ENCODE results near the gene OR4D6.
"Not testable (repeated sequence)": the region's sequence is repeated elsewhere in the genome, so short reads cannot be mapped to it uniquely, and the experiment has no call there.

Gene OR4D6

GRCh38 chr11:59456661-59457060, at the start of gene OR4D6:
TSS of gene OR4D6 (plus strand) at chr11:59456961. CDS start at chr11:59456961, 0 bp downstream.
- H3K27me3 Mint-ChIP-seq (ENCODE audit: low read depth): no peaks in the 10 kb centered on the region
- H3K36me3 Mint-ChIP-seq (ENCODE audit: low read depth): no peaks in the 10 kb centered on the region
- H3K4me1 Mint-ChIP-seq (ENCODE audit: low read depth): no peaks in the 10 kb centered on the region
- H3K4me3 Mint-ChIP-seq: no peak within 1 kb of the TSS
- H3K27ac Mint-ChIP-seq: no peak within 1 kb of the TSS
- no peaks in the 10 kb centered on the region for H3K9me3 Mint-ChIP-seq

DNA sequence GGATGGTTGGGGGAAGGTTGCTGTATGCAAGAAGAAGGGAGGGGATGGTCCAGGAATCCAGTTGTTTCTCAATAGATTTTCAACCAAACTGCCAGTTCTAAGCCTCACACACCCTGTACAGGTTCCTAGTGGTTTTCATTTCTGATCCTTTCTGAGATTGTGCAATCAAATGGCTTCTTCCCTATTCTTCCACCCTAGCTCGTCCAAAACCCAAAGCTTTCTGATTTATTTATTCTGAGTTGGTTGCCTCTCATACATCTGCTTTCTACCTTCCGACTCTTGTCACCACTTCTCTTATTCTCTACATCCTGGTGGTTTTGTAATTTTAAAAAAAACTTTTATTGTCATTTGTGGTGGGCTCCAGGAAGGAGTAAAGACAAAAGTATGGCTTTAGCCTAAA, 43.1 kb upstream of the OR4D6 start:
- H3K4me3 Mint-ChIP-seq: no peak overlapping the region
- H3K9me3 Mint-ChIP-seq: peaks cover 12% of the 10 kb centered on the region
- peaks cover 15% of the 10 kb centered on the region for H3K27me3 Mint-ChIP-seq (ENCODE audit: low read depth)
- H3K36me3 Mint-ChIP-seq (ENCODE audit: low read depth): no peaks in the 10 kb centered on the region
- H3K27ac Mint-ChIP-seq: no peak overlapping the region
- H3K4me1 Mint-ChIP-seq (ENCODE audit: low read depth): no peaks in the 10 kb centered on the region

DNA sequence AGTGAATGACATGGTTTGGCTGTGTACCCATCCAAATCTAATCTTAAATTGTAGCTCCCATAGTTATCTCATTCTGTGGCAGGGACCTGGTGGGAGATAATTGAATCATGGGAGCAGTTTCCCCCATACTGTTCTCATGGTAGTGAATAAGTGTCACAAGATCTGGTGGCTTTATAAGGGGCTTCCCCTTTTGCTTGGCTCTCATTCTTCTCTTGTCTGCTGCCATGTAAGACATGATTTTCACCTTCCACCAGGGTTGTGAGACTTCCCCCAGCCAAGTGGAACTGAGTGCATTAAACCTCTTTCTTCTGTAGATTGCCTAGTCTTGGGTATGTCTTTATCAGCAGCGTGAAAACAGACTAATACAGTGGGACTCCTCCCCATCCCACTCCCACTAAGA, 41.6 kb upstream of the OR4D6 start:
- H3K36me3 Mint-ChIP-seq (ENCODE audit: low read depth): no peaks in the 10 kb centered on the region
- H3K27ac Mint-ChIP-seq: no peak overlapping the region
- H3K4me3 Mint-ChIP-seq: no peak overlapping the region
- peaks cover 8% of the 10 kb centered on the region for H3K9me3 Mint-ChIP-seq
- H3K27me3 Mint-ChIP-seq (ENCODE audit: low read depth): peaks cover 15% of the 10 kb centered on the region
- no peaks in the 10 kb centered on the region for H3K4me1 Mint-ChIP-seq (ENCODE audit: low read depth)

DNA sequence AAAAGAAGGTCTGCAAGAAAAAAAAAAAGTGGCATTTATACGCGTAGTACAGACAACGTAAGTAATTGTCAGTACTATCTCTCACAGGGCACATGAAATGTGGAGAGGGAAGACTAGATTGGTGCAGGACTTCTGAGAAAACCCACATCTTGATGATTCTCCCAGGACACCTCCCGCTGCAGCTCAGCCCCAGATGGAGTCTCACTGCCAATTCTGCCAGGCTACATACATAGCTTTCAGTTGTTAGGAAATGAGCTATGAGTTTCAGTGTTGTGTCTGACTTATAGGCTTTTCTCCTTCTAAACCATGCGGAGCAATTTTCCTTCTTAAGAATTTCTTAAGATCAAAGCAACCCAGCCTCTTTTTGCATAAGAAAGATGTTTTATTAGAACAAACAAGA, 40.1 kb upstream of the OR4D6 start:
- H3K9me3 Mint-ChIP-seq: no peaks in the 10 kb centered on the region
- no peaks in the 10 kb centered on the region for H3K36me3 Mint-ChIP-seq (ENCODE audit: low read depth)
- peaks cover 15% of the 10 kb centered on the region for H3K27me3 Mint-ChIP-seq (ENCODE audit: low read depth)
- H3K4me1 Mint-ChIP-seq (ENCODE audit: low read depth): no peaks in the 10 kb centered on the region
- no peak overlapping the region for H3K4me3 Mint-ChIP-seq
- H3K27ac Mint-ChIP-seq: no peak overlapping the region

DNA sequence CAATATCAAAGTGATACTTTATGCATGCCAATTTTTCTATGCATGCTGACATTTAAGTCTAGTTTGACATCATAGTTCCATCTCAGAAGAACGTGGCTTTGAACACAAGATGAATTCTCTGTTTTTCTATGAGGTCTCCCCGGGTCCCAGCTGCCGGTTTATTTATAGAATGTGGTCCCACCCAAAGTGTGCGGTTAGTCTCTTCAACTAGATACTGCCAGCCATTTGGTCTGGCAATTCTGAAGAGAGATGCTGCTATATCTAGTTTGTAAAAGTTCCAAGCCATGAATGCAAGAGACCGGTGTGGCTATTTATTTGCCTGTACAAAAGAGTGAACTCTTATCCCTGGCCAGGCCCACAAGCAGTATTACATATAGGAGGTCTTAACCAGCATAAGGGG, 39.7 kb upstream of the OR4D6 start:
- H3K27me3 Mint-ChIP-seq (ENCODE audit: low read depth): peaks cover 15% of the 10 kb centered on the region
- no peak overlapping the region for H3K4me3 Mint-ChIP-seq
- H3K27ac Mint-ChIP-seq: no peak overlapping the region
- H3K4me1 Mint-ChIP-seq (ENCODE audit: low read depth): no peaks in the 10 kb centered on the region
- H3K36me3 Mint-ChIP-seq (ENCODE audit: low read depth): no peaks in the 10 kb centered on the region
- no peaks in the 10 kb centered on the region for H3K9me3 Mint-ChIP-seq

- Mint-ChIP-seq H3K27me3 (ENCODE audit: low read depth) (peaks cover 15% of the 10 kb centered on the region), H3K27ac (no peak overlapping the region), H3K4me1 (ENCODE audit: low read depth) (peaks cover 3% of the 10 kb centered on the region), H3K36me3 (ENCODE audit: low read depth) (no peaks in the 10 kb centered on the region), H3K4me3 (no peak overlapping the region), H3K9me3 (no peaks in the 10 kb centered on the region)
Measured at GRCh38 chr11:59418156-59418555, 38.6 kb upstream of the OR4D6 start.

- Mint-ChIP-seq H3K9me3 (no peaks in the 10 kb centered on the region), H3K4me3 (no peak overlapping the region), H3K4me1 (ENCODE audit: low read depth) (peaks cover 3% of the 10 kb centered on the region), H3K36me3 (ENCODE audit: low read depth) (no peaks in the 10 kb centered on the region), H3K27me3 (ENCODE audit: low read depth) (peaks cover 7% of the 10 kb centered on the region), H3K27ac (no peak overlapping the region)
Measured at GRCh38 chr11:59423835-59424234, 32.9 kb upstream of the OR4D6 start.

GRCh38 chr11:59425131-59425530, 31.6 kb upstream of the OR4D6 start:
- no peak overlapping the region for H3K27ac Mint-ChIP-seq

DNA sequence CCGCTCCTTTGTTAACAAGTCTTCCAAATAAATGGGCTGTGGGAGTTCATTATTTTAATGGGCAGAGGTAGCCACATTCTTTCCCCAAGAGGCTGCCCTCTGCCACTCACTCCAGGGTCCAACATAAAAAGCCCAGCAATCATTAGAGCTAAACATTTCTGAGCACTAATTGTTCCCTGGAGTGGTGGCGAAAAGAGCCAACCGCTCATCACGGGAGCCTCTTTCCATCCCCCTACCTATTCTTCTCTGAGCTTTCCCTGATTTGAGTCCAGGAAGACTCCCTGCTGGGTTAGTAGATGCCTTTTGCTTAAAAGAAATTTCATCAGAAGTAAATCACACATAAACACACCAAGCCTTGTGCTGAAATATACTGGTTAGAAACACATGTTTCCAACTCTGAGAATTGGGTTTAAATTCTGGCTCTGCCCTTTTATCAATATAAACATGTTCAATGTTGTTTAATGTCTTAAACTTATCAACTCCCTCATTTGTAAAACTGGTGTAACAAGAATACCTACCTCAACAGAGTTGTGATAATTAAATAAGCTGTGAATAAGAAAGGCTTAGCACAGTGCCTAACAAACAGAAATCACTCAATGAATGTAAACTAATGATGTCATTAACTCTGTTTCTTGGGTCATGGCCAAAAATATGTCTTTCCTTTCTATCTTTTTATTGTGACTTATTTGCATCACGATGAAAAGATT, 30.2 kb upstream of the OR4D6 start, which contains the start of gene OR5A2:
Gene OR5A2, minus strand, starts transcription at position 53 of the 707 bp plus-strand sequence. CDS start 3,460 bp downstream, outside the sequence.
- peaks cover 11% of the 10 kb centered on the region for H3K27me3 Mint-ChIP-seq (ENCODE audit: low read depth)
- H3K9me3 Mint-ChIP-seq: no peaks in the 10 kb centered on the region
- H3K27ac Mint-ChIP-seq: no peak within 1 kb of the TSS
- H3K36me3 Mint-ChIP-seq (ENCODE audit: low read depth): no peaks in the 10 kb centered on the region
- no peak within 1 kb of the TSS for H3K4me3 Mint-ChIP-seq
- H3K4me1 Mint-ChIP-seq (ENCODE audit: low read depth): peaks cover 3% of the 10 kb centered on the region

More at GRCh38 chr11:59425131-59425530, 31.6 kb upstream of the OR4D6 start:
- Mint-ChIP-seq H3K27me3 (ENCODE audit: low read depth) (peaks cover 10% of the 10 kb centered on the region), H3K4me1 (ENCODE audit: low read depth) (peaks cover 3% of the 10 kb centered on the region), H3K36me3 (ENCODE audit: low read depth) (no peaks in the 10 kb centered on the region), H3K4me3 (no peak overlapping the region), H3K9me3 (no peaks in the 10 kb centered on the region)

GRCh38 chr11:59427068-59427382, 29.7 kb upstream of the OR4D6 start:
- Mint-ChIP-seq H3K4me1 (ENCODE audit: low read depth) (peaks cover 3% of the 10 kb centered on the region), H3K9me3 (no peaks in the 10 kb centered on the region), H3K4me3 (no peak overlapping the region), H3K36me3 (ENCODE audit: low read depth) (no peaks in the 10 kb centered on the region), H3K27me3 (ENCODE audit: low read depth) (peaks cover 14% of the 10 kb centered on the region), H3K27ac (no peak overlapping the region)

- H3K27ac Mint-ChIP-seq: no peak overlapping the region
- no peak overlapping the region for H3K4me3 Mint-ChIP-seq
- no peaks in the 10 kb centered on the region for H3K9me3 Mint-ChIP-seq
- peaks cover 23% of the 10 kb centered on the region for H3K27me3 Mint-ChIP-seq (ENCODE audit: low read depth)
- no peaks in the 10 kb centered on the region for H3K36me3 Mint-ChIP-seq (ENCODE audit: low read depth)
- no peaks in the 10 kb centered on the region for H3K4me1 Mint-ChIP-seq (ENCODE audit: low read depth)
Measured at GRCh38 chr11:59429924-59430516, 26.7 kb upstream of the OR4D6 start.

DNA sequence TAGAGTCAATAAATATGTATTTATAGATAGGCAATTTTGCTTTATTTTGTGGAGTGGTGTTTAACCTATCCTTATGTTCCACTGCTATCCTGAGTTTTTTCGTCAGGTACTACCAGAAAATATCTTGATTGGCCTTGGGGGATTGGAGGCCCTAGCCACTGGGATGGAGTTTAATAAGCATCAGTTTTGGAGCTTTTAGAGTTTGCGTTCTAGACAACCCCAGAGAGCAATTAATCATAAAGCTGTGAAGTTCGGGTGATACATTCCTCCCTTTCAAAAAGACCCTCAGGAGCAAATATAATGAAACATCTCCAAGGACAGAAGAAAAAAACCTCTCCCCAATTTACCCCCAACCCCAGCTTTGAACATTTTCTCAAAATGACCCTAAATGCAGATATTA, 20.6 kb upstream of the OR4D6 start, which contains the start of gene OR5A1:
Gene OR5A1, plus strand, starts transcription at position 301 of the 400 bp plus-strand sequence. CDS start 6,700 bp downstream, outside the sequence.
- Mint-ChIP-seq H3K4me3 (no peak within 1 kb of the TSS), H3K36me3 (ENCODE audit: low read depth) (no peaks in the 10 kb centered on the region), H3K4me1 (ENCODE audit: low read depth) (no peaks in the 10 kb centered on the region), H3K27ac (no peak within 1 kb of the TSS), H3K27me3 (ENCODE audit: low read depth) (peaks cover 12% of the 10 kb centered on the region), H3K9me3 (no peaks in the 10 kb centered on the region)

DNA sequence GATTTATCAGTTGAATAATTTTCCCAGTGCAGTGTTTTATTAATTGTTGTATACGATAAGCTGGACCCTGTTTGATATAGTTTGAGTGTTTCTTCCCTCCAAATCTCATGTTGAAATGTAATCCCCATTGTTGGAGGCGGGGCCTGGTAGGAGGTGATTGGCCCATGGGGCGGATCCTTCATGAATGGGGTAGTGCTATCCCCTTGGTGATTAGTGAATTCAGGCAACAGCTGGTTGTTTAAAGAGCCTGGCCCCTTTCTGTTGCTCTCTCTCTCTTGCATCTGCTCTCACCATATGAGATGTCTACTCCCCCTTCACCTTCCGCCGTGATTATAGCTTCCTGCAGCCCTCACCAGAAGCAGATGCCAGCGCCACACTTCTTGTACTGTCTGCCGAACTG, 19.0 kb upstream of the OR4D6 start:
- no peak overlapping the region for H3K4me3 Mint-ChIP-seq
- H3K36me3 Mint-ChIP-seq (ENCODE audit: low read depth): no peaks in the 10 kb centered on the region
- H3K9me3 Mint-ChIP-seq: no peaks in the 10 kb centered on the region
- no peak overlapping the region for H3K27ac Mint-ChIP-seq
- H3K27me3 Mint-ChIP-seq (ENCODE audit: low read depth): peaks cover 6% of the 10 kb centered on the region
- H3K4me1 Mint-ChIP-seq (ENCODE audit: low read depth): no peaks in the 10 kb centered on the region

GRCh38 chr11:59445624-59446023, 11.1 kb upstream of the OR4D6 start:
- H3K4me3 Mint-ChIP-seq; H3K36me3 Mint-ChIP-seq (ENCODE audit: low read depth); H3K9me3 Mint-ChIP-seq; H3K4me1 Mint-ChIP-seq (ENCODE audit: low read depth); H3K27ac Mint-ChIP-seq; H3K27me3 Mint-ChIP-seq (ENCODE audit: low read depth): not testable (repeated sequence)

DNA sequence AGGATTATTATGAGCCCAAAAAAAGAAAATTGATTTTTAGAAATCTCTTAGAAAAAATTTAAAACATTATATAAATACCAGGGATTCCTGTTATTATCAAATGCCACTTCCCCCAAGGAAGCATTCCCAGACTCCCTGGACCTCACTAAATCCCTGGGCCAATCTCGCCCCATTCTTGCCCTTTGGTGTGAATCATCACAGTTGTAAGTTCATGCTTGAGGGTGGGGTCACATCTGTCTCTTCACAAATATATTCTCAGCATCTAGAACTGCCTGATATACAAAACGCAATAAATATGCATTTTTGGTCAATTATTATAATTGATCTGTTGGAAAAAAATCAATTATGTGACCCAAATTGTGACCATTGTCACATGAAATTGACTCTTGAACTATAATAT, 8.3 kb upstream of the OR4D6 start:
- H3K4me3 Mint-ChIP-seq: no peak overlapping the region
- no peak overlapping the region for H3K27ac Mint-ChIP-seq
- H3K9me3 Mint-ChIP-seq: peaks cover 5% of the 10 kb centered on the region
- no peaks in the 10 kb centered on the region for H3K4me1 Mint-ChIP-seq (ENCODE audit: low read depth)
- H3K27me3 Mint-ChIP-seq (ENCODE audit: low read depth): no peaks in the 10 kb centered on the region
- H3K36me3 Mint-ChIP-seq (ENCODE audit: low read depth): no peaks in the 10 kb centered on the region
